ENCODE measurements around the gene APIP.
A peak's percentile ranks its signal among the peaks of the same experiment; 100 is the strongest.

Gene APIP

DNA sequence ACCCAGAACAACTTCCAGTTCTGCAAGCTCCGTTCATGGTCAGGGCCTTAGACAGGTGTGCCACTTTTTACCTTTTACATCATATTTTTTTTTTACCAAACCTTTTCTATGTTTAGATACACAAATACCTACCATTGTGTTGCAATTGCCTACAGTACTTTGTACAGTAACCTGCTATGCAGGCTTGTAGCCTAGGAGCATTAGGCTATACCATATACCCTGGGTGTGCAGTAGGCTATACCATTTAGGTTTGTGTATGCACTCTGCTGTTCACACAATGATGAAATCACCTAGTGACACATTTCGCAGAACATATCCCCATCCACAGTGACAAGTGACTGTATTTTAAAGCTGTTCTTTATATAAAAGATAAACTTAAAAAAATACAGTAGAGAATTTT lies 29.6 kb downstream of the APIP start:
- DNase-seq, result no peak

DNA sequence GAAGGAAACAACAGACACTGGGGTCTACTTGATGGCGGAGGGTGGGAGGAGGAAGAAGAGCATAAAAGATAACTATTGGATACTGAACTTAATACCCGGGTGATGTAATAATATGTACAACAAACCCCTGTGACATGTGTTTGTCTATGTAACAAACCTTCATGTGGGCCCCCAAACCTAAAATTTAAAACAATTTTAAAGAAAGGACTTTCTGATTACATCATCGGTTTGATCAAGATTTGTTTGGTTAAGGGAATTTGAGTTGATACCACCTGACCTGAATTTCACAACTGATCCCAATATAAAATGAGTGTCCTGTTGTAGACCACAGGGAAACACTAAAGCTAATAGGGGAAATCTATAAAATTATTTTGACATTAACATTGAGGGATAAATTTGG lies 34.3 kb downstream of the APIP start:
- no peak for DNase-seq

DNA sequence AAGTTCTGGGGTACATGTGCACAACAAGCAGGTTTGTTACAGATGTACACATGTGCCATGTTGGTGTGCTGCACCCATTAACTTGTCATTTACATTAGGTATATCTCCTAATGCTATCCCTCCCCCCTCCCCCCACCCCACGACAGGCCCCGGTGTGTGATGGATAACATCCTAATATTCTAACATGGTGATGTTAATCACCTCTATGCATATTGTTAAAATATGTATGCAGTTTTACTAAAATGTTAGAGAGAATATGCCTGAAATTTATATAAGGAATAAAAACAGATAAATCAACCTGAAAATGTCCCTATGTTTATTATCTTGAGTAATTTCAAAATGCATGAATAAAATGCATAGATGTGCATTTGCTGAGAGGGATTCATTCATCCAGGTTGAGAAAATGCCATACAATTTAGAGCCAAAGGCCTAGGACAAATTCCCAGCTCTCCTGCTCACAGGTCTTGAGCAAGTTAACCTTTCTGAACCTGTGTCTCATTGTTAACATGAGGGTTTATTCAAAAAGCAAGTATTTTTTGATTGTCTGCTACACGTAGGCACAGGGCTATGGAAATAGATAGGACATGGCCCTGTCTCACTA lies 38.7 kb downstream of the APIP start:
- DNase-seq, result no peak

DNA sequence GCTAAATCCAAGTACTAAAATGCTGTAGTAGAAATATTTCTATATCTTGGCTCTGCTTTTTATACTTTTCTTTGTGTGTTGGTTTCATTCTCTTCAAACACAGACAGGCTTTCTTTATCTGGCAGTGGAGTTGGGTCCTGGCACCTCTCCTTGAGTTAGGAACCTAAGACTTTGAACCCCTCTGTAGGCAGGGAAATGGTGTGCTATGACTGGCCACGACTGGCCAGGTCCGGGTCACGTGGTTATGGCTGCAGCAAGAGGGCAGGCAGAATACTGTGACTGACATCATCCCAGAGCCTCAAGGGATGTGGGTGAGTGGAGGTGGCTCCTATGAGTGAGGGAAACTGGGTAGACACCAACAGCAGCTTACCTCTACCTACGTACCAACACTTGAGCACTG lies 42.0 kb downstream of the APIP start:
- no peak for DNase-seq

DNA sequence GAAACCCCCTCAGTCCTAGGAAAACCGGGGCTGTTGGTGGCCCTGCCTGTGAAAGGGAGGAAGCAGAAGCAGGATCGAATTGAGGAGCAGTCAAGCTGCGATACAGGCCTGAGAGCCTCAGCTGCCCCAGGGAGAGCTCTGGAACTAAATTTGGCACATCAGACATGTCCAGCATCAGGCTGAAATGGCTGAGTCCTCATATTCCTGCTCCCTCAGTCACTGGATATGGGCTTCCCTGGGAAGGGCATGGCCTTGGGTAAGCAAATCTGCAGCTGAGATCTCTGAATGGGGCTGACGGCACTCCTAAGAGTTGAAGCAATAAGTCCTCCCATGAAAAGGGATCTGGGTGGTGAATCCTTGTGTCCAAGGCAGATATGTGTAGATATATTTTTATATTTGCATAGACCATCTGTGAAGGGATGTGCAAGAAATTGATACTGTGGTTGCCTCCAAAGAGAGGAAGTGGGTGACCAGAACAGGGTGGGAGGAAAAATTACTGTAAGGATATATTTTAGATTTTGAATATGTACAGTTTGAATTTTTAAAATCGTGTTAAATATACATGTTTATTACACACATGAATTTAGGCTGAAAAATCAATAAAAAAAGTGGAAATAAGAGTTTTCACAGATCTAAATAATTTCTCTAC lies 45.5 kb downstream of the APIP start:
- DNase-seq, result no peak

DNA sequence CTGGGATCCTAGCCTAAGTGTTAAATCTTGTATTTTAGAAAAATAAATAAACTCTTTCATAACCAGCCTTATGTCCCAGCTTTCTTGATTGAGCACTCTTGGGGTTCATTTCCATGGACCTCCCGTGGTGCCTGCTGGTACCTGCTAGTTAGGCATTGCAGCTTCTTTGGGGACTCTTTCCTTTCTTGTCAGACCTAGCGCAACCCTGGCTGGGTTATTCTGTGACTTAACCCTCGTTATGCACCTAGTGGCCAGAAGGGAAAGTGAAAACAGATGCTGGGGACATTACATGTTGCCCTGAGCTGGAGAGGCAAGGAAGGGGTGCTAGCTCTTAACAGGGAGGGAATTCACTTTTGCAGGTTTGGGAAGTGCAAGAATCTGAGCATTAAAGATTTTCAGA lies 46.8 kb downstream of the APIP start:
- no peak for DNase-seq

DNA sequence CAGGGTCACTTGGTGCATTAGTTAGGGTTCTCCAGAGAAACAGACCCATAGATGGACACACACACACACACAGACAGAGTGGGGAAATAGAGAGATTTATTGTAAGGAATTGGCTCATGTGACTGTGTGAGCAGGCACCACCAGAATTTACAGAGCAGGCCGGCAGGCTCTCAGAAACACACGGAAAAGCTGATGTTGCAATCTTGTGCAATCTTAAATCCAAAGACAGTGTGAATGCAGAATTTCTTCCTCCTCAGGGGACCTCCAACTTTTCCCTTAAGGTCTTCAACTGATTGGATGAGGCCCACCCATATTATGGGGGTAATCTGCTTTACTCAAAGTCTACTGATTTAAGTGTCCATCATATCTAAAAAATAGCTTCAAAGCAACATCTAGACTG lies 49.8 kb downstream of the APIP start:
- no peak for DNase-seq

DNA sequence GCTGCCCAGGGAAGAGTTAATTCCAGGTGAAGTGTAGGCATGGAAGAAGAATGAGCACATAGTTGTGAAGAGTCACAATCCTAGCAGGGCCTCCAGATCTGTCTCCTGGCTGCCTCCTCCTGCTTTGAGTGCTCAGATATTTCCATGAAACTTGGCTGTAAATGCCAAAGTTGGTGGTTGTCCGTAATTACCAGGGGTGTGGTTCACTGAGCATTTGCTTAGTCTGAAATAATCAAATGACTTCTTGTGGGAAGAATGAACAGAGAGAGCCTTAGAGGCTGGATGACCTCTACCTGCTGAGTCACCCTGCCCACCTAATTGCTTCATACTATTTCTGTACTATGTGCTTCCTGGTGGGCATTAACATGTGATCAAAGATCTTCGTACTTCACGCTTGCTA lies 50.9 kb downstream of the APIP start:
- DNase-seq, result no peak

DNA sequence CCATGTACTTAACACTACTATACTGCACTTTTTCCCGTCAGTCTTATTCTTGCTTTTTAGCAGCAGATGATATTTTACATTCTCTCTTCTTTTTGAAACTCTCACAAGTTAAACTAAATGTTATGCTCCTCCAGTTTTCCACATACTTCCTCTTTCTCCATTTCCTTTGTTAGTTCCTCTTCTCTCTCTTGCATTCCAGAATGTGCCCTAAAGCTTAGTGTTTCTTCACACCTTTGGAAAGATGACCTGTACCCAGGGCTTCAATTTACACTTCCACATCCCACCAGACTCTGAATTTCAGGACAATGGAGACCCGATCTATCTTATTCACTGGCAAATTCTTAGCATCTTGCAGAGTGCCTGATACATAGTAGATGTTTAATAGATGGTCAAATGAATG lies 51.8 kb downstream of the APIP start:
- no peak for DNase-seq

DNA sequence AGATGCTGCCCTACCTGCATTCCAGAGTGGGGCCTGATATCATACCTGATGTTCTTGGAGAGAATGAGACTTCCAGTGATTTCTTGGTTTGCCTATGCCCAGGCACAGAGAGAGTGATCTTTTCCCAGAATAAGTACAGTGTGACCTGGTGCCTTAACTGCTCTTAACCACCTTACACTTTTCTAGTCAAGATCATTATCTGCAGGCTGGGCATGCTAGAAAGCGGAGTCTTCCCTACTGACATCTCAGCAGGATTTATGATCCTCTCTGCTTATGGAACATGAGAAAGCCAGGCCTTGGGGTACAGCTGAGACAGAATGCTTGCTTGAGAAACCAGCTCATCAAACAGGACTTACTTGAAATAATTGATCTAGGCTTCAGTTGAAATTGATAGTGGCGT lies 53.1 kb downstream of the APIP start:
- no peak for DNase-seq

DNA sequence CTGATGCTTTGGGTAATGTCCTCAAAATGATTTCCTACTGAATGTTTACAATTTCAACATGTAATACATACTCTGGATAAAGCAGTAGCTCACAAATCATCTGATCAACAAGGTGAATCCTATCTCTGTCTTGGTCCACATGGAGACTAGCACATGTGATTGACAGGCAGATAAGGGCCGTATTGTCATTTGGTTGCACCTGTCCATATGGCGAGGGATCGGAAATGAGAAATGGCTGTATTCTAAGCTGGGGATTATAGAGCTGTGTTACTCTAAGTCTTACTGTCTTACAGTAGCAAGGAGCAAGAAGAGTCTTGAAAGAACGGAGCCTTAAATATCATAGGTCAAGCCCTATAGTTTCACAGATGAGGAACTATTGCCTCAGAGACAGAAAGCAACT lies 55.7 kb downstream of the APIP start:
- no peak for DNase-seq

DNA sequence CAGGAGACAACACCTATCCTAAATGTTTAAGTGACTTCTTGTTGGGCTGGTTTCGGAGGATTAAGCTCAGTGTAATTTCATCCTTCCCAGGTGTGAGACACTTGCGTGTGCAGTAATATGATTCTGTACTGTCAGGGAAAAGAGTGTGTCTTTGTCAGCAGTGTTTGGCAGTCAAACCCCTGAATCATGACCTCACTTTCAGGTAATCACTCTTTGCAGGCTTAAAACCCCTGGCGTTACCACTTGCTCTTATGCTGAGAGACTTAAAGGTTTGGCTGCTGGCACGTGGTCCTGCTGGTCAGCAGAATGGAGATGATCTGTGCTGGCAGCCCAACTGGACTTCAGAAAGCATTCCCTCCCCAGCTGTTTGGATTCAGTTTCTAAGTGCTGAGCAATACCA lies 56.1 kb downstream of the APIP start:
- no peak for DNase-seq

DNA sequence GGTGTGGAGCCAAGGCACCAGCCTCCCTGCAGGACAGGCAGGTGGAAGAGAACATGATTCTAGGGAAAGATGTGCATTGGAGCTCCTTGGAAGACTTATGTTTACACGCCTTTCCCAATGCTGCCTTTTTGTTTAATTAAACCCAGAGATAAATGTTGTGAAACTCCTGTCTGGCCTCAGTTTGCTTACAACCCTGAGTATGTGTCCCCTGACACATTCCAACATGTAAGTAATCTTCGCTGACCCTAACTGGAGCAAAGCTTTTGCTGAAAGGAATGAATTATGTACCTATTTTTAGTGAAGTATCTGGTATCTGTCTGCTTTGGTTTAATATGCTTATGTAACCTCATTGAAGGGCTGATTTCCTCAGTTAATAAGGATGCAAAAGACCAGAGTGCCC lies 56.7 kb downstream of the APIP start:
- no peak for DNase-seq

DNA sequence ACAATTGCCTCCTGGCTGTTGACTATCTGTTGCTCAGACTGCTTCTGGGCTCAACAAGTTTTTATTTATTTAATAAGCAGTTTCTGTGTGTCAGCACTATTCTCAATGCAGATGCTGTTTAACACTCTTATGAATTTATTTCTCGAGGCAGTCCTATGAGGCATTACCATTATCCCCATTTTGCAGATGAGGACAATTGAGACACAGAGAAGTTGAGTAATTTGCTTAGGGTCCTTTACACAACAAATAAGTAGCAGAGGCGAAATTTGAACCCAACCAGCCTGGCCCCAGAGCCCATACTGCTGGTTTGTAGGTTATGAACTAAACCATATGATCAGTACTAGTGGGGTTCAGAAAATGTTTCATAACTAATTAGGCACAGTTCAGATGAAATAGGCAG lies 58.7 kb downstream of the APIP start:
- DNase-seq, result no peak

DNA sequence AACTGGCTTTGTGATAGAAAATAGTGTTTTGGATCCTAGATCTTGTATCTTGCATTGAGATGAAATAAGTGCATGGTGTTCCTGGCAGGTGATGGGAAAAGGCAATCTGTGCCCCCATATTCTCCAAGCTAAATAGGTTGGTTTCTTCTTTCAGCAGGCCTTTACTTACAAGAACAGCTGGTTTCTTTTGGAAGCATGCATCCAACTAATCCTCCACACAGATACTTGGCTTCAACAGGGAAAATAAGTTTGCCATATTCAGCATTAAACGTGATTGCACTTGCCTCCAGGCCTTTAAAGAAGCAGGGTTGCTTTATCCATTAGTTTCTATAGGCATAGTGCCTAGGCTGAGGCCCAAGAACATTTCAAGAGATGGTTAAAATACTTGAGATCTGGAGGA lies 59.9 kb downstream of the APIP start:
- DNase-seq, result no peak

DNA sequence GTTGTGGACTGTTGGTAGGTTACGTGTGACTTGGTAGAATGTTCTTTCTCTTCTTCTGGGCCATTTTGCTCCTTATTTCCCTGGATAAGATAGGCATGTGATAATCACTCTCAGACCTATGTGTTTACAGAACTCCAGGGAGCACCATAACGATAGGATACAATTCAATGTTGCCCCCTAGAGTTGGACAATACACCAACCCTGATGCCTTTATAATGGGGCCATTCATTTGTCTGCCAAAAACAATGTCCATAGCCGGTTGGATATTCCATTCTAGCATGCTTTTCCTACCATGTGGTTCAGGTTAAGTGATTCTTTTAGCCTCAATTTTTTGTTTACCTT lies 60.5 kb downstream of the APIP start:
- DNase-seq, result no peak

DNA sequence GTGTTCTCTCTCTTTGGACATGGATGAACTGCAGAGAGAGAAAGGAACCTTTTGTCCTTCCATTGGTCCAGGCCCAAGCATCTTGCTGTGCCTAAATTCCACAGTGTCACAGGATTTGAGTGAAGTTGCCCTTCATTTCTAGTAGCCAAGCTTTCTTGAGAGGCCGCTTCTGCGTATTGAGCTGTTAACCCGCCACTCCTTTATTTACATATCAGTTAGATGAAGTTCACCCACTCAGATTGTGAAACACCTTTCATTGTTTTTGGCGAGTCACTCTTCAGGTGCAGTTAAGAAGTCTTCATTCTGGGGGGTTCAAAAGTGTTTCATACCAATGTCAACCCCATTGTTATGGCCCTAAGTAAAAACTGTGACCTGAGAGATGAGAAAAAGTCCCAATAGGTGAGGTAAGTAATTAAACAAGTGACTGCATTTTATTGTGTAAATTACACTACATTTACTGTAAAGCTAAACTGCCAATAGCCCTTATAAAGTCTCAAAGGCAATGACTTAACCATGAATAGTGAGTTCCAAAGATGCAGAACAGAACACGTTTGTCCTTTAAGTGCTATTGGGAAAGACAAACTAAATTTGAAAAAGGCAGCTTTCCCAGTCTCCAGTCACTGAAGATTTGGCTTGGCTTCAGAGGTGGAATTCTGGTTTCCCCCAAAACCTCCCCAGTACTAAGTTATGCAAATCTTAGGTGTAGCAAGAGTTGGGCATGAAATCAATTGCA lies 61.0 kb downstream of the APIP start:
- DNase-seq, result no peak

DNA sequence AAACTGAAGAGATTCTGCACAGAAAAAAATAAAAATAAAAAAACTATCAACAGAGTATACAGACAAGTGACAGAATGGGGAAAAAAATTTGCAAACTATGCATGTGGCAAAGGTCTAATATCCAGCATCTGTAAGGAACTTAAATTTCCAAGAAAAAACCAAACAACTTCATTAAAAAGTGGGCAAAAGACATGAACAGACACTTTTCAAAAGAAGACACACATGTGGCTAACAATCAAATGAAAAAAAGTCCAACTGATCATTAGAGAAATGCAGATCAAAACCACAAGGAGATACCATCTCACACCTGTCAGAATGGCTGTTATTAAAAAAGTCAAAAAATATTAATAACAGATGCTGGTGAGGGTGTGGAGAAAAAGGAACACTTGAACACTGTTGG lies 64.3 kb downstream of the APIP start:
- DNase-seq, result no peak

DNA sequence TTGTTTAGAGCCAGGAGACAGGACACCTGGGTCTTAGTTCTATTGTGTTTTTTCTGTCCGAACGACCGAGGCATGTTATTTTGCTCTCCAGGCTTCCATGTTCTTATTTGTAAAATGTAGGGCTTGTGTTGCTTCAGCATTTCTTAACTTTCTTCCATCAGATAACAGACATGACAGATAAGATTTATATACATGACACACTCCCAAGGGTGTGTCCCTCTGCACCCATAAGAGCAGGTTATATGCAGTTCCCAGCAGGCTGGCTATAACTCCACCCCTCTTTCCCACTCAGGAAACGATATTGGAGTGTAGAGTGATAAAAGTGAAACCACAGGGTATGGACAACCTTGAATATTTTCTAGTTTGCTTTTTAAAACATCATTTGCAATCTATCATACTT lies 65.8 kb downstream of the APIP start:
- no peak for DNase-seq

DNA sequence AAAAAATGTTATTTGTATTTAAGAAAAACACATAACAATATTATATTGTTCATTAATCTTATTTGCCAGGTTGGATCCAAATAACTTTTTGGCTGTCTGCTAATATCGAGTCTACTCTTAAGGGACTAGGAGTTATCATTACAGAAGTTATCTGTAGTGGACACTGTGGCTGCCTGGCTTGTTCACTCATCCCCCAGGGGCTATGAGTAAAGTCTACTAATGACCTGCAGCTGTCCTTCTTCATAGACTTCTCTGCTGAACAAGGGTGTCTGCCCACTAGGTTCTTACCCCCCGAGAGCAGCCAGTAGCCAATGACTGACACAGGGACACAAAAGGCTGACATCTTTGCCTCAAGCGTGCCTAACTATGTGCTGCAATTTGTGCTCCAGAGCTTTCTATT lies 69.7 kb downstream of the APIP start:
- no peak for DNase-seq

DNA sequence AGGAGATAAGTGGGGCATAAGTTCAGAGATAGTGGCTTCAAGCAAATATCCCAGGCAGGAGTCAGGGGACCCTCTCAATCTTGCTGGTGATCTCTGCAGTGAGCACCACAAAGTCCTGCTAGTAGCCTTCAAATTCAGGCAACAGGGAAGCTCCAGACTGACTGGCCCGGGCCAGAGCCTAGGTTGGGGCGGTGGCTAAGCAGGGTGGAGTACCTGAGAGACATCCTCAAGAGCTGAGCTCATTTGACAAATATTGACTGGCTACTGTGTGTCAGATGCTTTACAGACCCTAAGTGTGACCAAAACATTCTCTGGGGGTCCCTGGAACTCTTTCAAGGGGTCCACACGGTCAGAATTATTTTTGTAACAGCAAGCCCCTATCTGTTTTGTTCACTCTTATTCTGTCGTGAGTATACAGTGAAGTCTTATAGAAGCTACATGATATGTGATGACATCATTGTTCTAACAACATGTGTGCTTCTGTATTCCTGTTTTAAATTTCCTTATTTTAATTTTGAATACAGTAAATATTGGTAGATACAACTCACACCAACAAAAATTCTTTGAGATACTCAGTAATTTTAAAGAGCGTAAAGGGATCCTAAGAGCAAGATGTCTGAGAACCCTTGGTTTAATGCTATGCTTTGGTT lies 71.6 kb downstream of the APIP start:
- DNase-seq, result no peak

DNA sequence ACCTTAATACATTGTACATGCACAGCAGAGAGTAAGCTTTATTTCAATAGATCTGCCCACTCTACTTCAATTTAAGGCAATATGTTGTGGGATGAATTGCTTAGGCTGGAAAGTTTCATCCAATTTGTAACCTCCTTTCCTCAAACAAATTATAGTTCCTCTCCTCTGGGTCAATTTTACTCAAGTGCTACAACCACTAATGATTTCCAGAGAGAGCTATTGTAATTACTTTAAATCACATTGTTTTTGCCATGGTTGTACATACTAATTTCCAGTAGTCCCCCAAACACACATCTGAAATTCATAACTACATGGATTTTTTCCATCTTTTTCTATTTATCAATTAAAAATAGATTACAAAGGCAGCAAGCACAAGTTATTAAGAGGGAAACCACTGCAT lies 72.9 kb downstream of the APIP start:
- no peak for DNase-seq

DNA sequence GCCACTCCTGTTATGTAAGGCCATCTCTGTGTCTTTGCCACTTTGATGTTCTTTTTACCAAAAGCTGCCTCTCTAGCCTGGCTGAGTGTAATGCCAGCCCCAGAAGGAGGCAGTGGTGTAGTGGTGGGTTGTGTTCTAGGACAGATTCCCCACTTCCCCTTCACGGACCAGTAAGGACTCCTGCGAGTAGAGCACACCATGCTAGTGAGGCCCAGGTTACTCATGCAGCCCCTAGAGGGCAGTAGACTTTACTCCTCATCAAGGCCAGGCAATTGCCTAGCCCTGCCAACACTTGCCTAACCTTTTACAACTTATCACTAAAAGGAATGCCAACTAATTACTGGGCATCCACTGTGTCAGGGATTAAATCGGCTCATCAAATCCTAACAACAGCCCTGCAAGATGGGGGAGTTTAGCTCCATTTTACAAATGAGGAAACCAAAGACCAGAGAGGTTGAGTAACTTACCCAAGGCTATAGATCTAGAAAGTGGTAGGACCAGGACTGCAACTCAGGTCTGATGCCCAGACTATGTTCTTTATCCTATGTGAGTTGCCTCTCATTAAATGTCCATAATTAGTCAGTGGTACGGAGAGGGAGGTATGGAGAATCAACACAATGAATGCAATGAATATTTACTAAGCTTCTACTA lies 75.3 kb downstream of the APIP start:
- peak; percentile 41 for DNase-seq

DNA sequence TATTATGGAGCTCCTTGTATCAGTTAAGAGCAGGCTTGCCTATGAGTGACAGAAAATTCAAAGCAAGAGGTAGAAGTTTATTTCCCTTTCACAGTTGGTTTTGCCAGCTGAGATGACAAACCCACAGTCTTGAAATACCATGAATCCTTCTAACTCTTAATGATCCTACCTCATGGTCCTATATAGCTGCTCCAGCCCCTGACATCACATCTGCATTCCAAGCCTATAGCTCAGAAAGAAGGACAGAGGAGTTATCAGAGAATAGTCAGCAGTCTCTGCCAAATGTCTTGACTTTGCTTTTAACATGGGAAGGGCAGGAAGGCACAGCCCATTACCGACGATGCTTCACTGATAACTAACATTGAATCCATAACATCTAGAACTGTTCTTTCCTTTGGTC lies 76.2 kb downstream of the APIP start:
- DNase-seq, result no peak

Data from stimulated activated CD4-positive, alpha-beta T cell treated with anti-CD3 and anti-CD28 coated beads, Interleukin-15, amount 100 ng/mL, for 24 hours (primary cell).